IMR-90 (cell line): ENCODE results near the gene DGKB. TPM values are rescaled to one million over a fixed set of nuclear protein-coding genes. Genes with fewer than 3 reads are reported as not detected.

Experiments used
- ATAC-seq: fragments of 200-7000 bp; cut with Tn5 transposase; 2 replicates; pipeline ENCODE4 v1.9.1; 2020; ENCODE audit warnings: low read depth, mild to moderate bottlenecking, moderate library complexity
- BruUV-seq: library from RNA; stranded (reverse); fragments of 400-500 nt; replicated peaks from 2 replicates; lab custom pipeline; 2021; lab: Mats Ljungman, UMichigan
- CTCF ChIA-PET: fragments of 300-600 bp; formaldehyde crosslinking; extraction: SDS; loops from one replicate; lab custom pipeline; 2021; ENCODE audit warnings: antibody characterized with exemption; lab: Yijun Ruan, JAX
- POLR2A ChIA-PET: fragments of 300-600 bp; sonication (Branson Sonifier 250); formaldehyde crosslinking; loops from one replicate; lab custom pipeline; 2022; ENCODE audit warnings: antibody characterized with exemption; ENCODE audit not compliant: unreplicated experiment; lab: Charles Lee
- DNase-seq: peaks from one replicate; pipeline ENCODE4 v3.0.0; 2013
- H2AFZ ChIP-seq: replicated peaks from 2 replicates; pipeline ENCODE3; 2013; ENCODE audit warnings: low read length, mild to moderate bottlenecking; ENCODE audit not compliant: poor library complexity
- H2AK5ac ChIP-seq: 2 replicates; pipeline ENCODE4 v1.6.1; 2013; ENCODE audit warnings: low read depth, low read length, inconsistent platforms
- H2AK9ac ChIP-seq: replicated peaks from 2 replicates; pipeline ENCODE3; 2013; ENCODE audit warnings: mild to moderate bottlenecking, low read depth, low read length, moderate library complexity; ENCODE audit not compliant: poor library complexity
- H2BK120ac ChIP-seq: 2 replicates; pipeline ENCODE4 v1.6.1; 2013; ENCODE audit warnings: low read depth, low read length, inconsistent platforms
- H2BK15ac ChIP-seq: 3 replicates; pipeline ENCODE4 v1.6.1; 2013; ENCODE audit warnings: low read depth, low read length, inconsistent platforms
- H2BK20ac ChIP-seq: 2 replicates; pipeline ENCODE4 v1.6.1; 2013; ENCODE audit warnings: low read depth, mild to moderate bottlenecking, inconsistent platforms, low read length, moderate library complexity
- H2BK5ac ChIP-seq: 2 replicates; pipeline ENCODE4 v1.6.1; 2013; ENCODE audit warnings: mild to moderate bottlenecking, low read depth, low read length, inconsistent platforms; ENCODE audit not compliant: poor library complexity, severe bottlenecking
- H3K14ac ChIP-seq: replicated peaks from 2 replicates; pipeline ENCODE4 v1.6.1; 2013; ENCODE audit warnings: low read depth, low read length, inconsistent platforms
- H3K18ac ChIP-seq: 2 replicates; pipeline ENCODE4 v1.6.1; 2013; ENCODE audit warnings: low read depth, low read length, control low read depth
- H3K23ac ChIP-seq: 2 replicates; pipeline ENCODE4 v1.6.1; 2013; ENCODE audit warnings: low read depth, low read length, inconsistent platforms
- H3K27ac ChIP-seq: 2 replicates; pipeline ENCODE4 v1.5.1; 2013; ENCODE audit warnings: mild to moderate bottlenecking, control low read depth, low read length; ENCODE audit not compliant: insufficient read depth
- H3K27me3 ChIP-seq: 2 replicates; pipeline ENCODE4 v1.6.1; 2013; ENCODE audit warnings: low read length; ENCODE audit not compliant: control insufficient read depth, insufficient read depth
- H3K36me3 ChIP-seq: 2 replicates; pipeline ENCODE4 v1.6.1; 2013; ENCODE audit warnings: low read length, mixed read lengths; ENCODE audit not compliant: control insufficient read depth, insufficient read depth
- H3K4ac ChIP-seq: 2 replicates; pipeline ENCODE4 v1.6.1; 2013; ENCODE audit warnings: low read depth, low read length, inconsistent platforms
- H3K4me1 ChIP-seq: 2 replicates; pipeline ENCODE4 v1.6.1; 2013; ENCODE audit warnings: low read length, mixed read lengths; ENCODE audit not compliant: control insufficient read depth, insufficient read depth
- H3K4me2 ChIP-seq: 2 replicates; pipeline ENCODE4 v1.6.1; 2013; ENCODE audit warnings: low read depth, mild to moderate bottlenecking, control low read depth, low read length, moderate library complexity
- H3K4me3 ChIP-seq: 2 replicates; pipeline ENCODE4 v1.5.1; 2013; ENCODE audit warnings: low read depth, mild to moderate bottlenecking, control low read depth, low read length, moderate library complexity; ENCODE audit not compliant: insufficient read depth
- H3K56ac ChIP-seq: 2 replicates; pipeline ENCODE4 v1.6.1; 2013; ENCODE audit warnings: low read length, inconsistent platforms; ENCODE audit not compliant: insufficient read depth; ENCODE audit errors: extremely low read depth
- H3K79me1 ChIP-seq, 2 experiments: 2 replicates each; pipeline ENCODE4 v1.6.1; 2013; ENCODE audit warnings: low read length in 2 of 2, inconsistent platforms in 1 of 2, low read depth in 1 of 2
- H3K9ac ChIP-seq: 2 replicates; pipeline ENCODE4 v1.6.1; 2013; ENCODE audit warnings: low read depth, low read length, control low read depth
- H3K9me1 ChIP-seq: 2 replicates; pipeline ENCODE4 v1.6.1; 2013; ENCODE audit warnings: low read length, inconsistent platforms; ENCODE audit not compliant: insufficient read depth
- H3K9me3 ChIP-seq: 2 replicates; pipeline ENCODE4 v1.6.1; 2013; ENCODE audit warnings: low read length; ENCODE audit not compliant: control insufficient read depth, insufficient read depth
- H4K20me1 ChIP-seq: 2 replicates; pipeline ENCODE4 v1.6.1; 2013; ENCODE audit warnings: low read length, inconsistent platforms; ENCODE audit not compliant: insufficient read depth
- H4K5ac ChIP-seq: 2 replicates; pipeline ENCODE4 v1.6.1; 2013; ENCODE audit warnings: mild to moderate bottlenecking, low read depth, low read length, control low read depth
- H4K8ac ChIP-seq, 2 experiments: 2 replicates each; pipeline ENCODE4 v1.6.1; 2013; ENCODE audit warnings: low read depth in 2 of 2, low read length in 2 of 2, control low read depth in 1 of 2, inconsistent platforms in 1 of 2
- H4K91ac ChIP-seq: 2 replicates; pipeline ENCODE4 v1.6.1; 2013; ENCODE audit warnings: low read depth, low read length, inconsistent platforms; ENCODE audit not compliant: insufficient read depth
- ELK1 ChIP-seq: fragments of 150-350 bp; IDR thresholded peaks from 2 replicates; pipeline ENCODE4 v1.6.1; 2016; ENCODE audit warnings: low read depth, mild to moderate bottlenecking, low read length, moderate library complexity, borderline replicate concordance
- MXI1 ChIP-seq: IDR thresholded peaks from 2 replicates; pipeline ENCODE4 v1.6.1; 2012; ENCODE audit warnings: low read depth, mild to moderate bottlenecking, low read length, moderate library complexity, borderline replicate concordance
- RFX5 ChIP-seq: IDR thresholded peaks from 2 replicates; pipeline ENCODE4 v1.8.0; 2012; ENCODE audit warnings: low read depth, mild to moderate bottlenecking, low read length, moderate library complexity
- USF2 ChIP-seq: fragments of 150-350 bp; IDR thresholded peaks from 2 replicates; pipeline ENCODE4 v1.6.1; 2017; ENCODE audit warnings: mild to moderate bottlenecking, antibody characterized with exemption, low read length, low read depth
- WGBS, 2 experiments: methylation state at CpG; one replicate each; pipeline versions ENCODE4 v1.1.5 to v1.1.7; 2013; ENCODE audit warnings: missing lambda C conversion rate in 2 of 2; ENCODE audit not compliant: insufficient read length in 1 of 2; ENCODE audit errors: extremely low coverage in 2 of 2; 5-methylcytosine and 5-hydroxymethylcytosine counted together
- dilution Hi-C: fragments of 300-500 bp; cut with HindIII; formaldehyde crosslinking; loops from one replicate; pipeline ENCODE4 v1.14.3; 2018; ENCODE audit warnings: low sequenced_read_pairs; ENCODE audit not compliant: unreplicated experiment
- in situ Hi-C: fragments of 300-500 bp; cut with MboI; formaldehyde crosslinking; loops from 3 replicates; pipeline ENCODE4 v1.14.3; 2019; ENCODE audit warnings: low sequenced_read_pairs, inconsistent platforms, mixed read lengths
- intact Hi-C: fragments of 100-400 bp; cut with micrococcal nuclease; formaldehyde crosslinking; loops from 2 replicates; pipeline ENCODE4 v1.10.0; 2022
- polyA plus RNA-seq, 3 experiments: library from polyadenylated mRNA; depleted of rRNA; stranded (reverse); fragments of >200 nt; gene quantifications; 2 replicates each; pipeline ENCODE4 v1.2.3, GENCODE V29; 2012; ENCODE audit warnings: low replicate concordance in 1 of 3
- total RNA-seq: library from RNA; depleted of rRNA; stranded (reverse); fragments of >200 nt; gene quantifications from 2 replicates; pipeline ENCODE4 v1.2.3, GENCODE V29; 2012

DGKB gene
- total and polyA plus RNA-seq, 2 of the 4 experiments (the other 2 are of a cell fraction) = not detected

GRCh38 chr7:14637968-14638367 lies 264.6 kb downstream of the DGKB start:
- Histone ChIP-seq H3K23ac (no peak overlapping the region), H4K20me1 (no peaks in the 10 kb centered on the region), H3K18ac (no peak overlapping the region), H3K79me1 (no peaks in the 10 kb centered on the region), H3K36me3 (no peaks in the 10 kb centered on the region), H3K4ac (no peak overlapping the region), H2AFZ (no peak overlapping the region), H4K8ac (no peak overlapping the region), H3K56ac (no peak overlapping the region), H3K9me1 (no peaks in the 10 kb centered on the region), H3K4me3 (no peak overlapping the region), H3K9me3 (no peaks in the 10 kb centered on the region), H2BK20ac (no peak overlapping the region), H3K27ac (no peak overlapping the region), H2BK15ac (no peak overlapping the region), H3K27me3 (no peaks in the 10 kb centered on the region), H2AK5ac (no peak overlapping the region), H4K5ac (no peak overlapping the region), H2BK120ac (no peak overlapping the region), H3K9ac (no peak overlapping the region), H4K91ac (no peak overlapping the region), H2BK5ac (no peak overlapping the region), H2AK9ac (no peak overlapping the region), H3K14ac (no peak overlapping the region), H3K4me1 (no peaks in the 10 kb centered on the region), H3K4me2 (no peak overlapping the region)
- TF ChIP-seq USF2 = no peak
- TF ChIP-seq MXI1 = no peak
- no peak for TF ChIP-seq RFX5
- TF ChIP-seq ELK1 = no peak
- ChIA-PET POLR2A (no interaction called here), CTCF (no interaction called here)
- no TSS peak for BruUV-seq
- intact Hi-C loops = no loop called here
- in situ Hi-C loops = no loop called here
- no peak for ATAC-seq
- dilution Hi-C loops = no loop called here
- no peak for DNase-seq
- WGBS, 2 experiments = no CpG with 5 or more reads among the region's 2 CpGs
